ENCODE measurements around the gene ZRANB3. TPM values are rescaled to one million over a fixed set of nuclear protein-coding genes. Genes with fewer than 3 reads are reported as not detected.

Gene ZRANB3
- total and polyA plus RNA-seq, 10 of the 15 experiments (the other 5 are each of a cell fraction or from before 2014, with no cell fraction given): 5.6 to 11.4 (median 9.9) TPM

DNA sequence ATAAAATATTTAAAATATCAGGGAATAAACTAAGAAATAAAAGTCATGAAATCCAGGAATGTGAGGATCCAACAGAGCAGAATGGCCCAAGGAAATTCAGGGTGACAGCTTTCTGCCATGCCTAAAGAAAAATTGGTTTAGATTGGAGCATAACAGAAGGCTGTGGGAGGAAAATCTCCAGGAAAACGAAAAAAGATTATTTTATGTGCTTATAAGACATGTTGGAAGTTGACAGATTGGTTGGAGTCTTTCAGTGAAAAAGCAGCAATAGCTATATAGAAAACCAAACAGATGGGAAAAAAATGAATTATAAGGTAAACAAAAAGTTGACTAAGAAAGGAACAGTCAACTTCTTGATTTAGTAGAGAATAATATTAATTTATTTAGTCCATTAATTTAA lies 203.9 kb downstream of the ZRANB3 start:
- TF ChIP-seq PKNOX1 (IDR thresholded peaks at IDR 0.05) (no peak), JUND (IDR thresholded peaks at IDR 0.05; ENCODE audit: low read depth, low read length) (no peak), NBN (IDR thresholded peaks at IDR 0.05) (no peak), ZBTB40 (IDR thresholded peaks at IDR 0.05; ENCODE audit: borderline replicate concordance) (no peak), DPF2 (IDR thresholded peaks at IDR 0.05) (no peak), PAX5 (IDR thresholded peaks at IDR 0.05; ENCODE audit: borderline replicate concordance, low read depth, low read length) (no peak), NKRF (conservative IDR thresholded peaks at IDR 0.05) (no peak), ATF2 (IDR thresholded peaks at IDR 0.05; ENCODE audit: low read length) (no peak), NRF1 (conservative IDR thresholded peaks at IDR 0.05; ENCODE audit: low read depth, low read length) (no peak), FOS (IDR thresholded peaks at IDR 0.05; ENCODE audit: borderline replicate concordance, extremely low read depth, insufficient read length) (no peak)
- TF ChIP-seq, protein P1, sequence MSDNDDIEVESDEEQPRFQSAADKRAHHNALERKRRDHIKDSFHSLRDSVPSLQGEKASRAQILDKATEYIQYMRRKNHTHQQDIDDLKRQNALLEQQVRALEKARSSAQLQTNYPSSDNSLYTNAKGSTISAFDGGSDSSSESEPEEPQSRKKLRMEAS (IDR thresholded peaks at IDR 0.05; ENCODE audit: low read depth, low read length): no peak
- DNase-seq (ENCODE audit: low read depth, low spot score): no peak
- in situ Hi-C loops (cut with MboI) (no loop called here), intact Hi-C loops (cut with micrococcal nuclease; ENCODE audit: unreplicated experiment) (no loop called here)
- 29% methylated on average over 1 of the region's 1 CpG for WGBS (ENCODE audit: insufficient coverage, insufficient replicate concordance, low lambda C conversion rate, missing lambda C conversion rate)
- H3K27me3 ChIP-seq (replicated peaks in 1 of 2; ENCODE audit: control insufficient read depth in 2 of 2, insufficient read depth in 2 of 2, low read length in 1 of 2): no peaks in the 10 kb centered on the region
- no peaks in the 10 kb centered on the region for H3K4me1 ChIP-seq (ENCODE audit: control insufficient read depth, insufficient read depth, low read length)
- H3K27ac ChIP-seq (ENCODE audit: control insufficient read depth, insufficient read depth): no peak overlapping the region
- no TSS peak for BruUV-seq (replicated peaks)
- ChIA-PET POLR2A (no interaction called here), SMC1A (ENCODE audit: uncharacterized antibody, unreplicated experiment) (no interaction called here), RAD21 (ENCODE audit: unreplicated experiment) (no interaction called here), CTCF (no interaction called here)
- no peaks in the 10 kb centered on the region for H3K9me3 ChIP-seq (replicated peaks; ENCODE audit: control insufficient read depth, insufficient read depth, low read length)
- no peaks in the 10 kb centered on the region for H4K20me1 ChIP-seq (ENCODE audit: control insufficient read depth, insufficient read depth)
- no peak overlapping the region for H3K4me3 ChIP-seq
- no peak overlapping the region for H3K4me2 ChIP-seq (ENCODE audit: control insufficient read depth, insufficient read depth)
- no peak overlapping the region for H2AFZ ChIP-seq (ENCODE audit: control insufficient read depth, low read depth, low read length)
- no peak for FAIRE-seq
- ATAC-seq: no peak
- no peak overlapping the region for H3K9ac ChIP-seq (ENCODE audit: control insufficient read depth, insufficient read depth, low read length)
- H3K36me3 ChIP-seq (ENCODE audit: control insufficient read depth in 2 of 2, insufficient read depth in 2 of 2, low read length in 1 of 2): no peaks in the 10 kb centered on the region
- H3K79me2 ChIP-seq (ENCODE audit: control insufficient read depth, insufficient read depth, low read length): no peaks in the 10 kb centered on the region

All from GM12878 (cell line).